Muscle layer of colon (tissue), 2 donors: ENCODE results near the gene INPP5E.
"Not testable (repeated sequence)": the region's sequence is repeated elsewhere in the genome, so short reads cannot be mapped to it uniquely, and the experiment has no call there.

ENCODE experiments used
- H3K27ac ChIP-seq: one replicate; pipeline ENCODE4 v1.7.0; 2013; ENCODE audit warnings: low read depth, mild to moderate bottlenecking, low read length, moderate library complexity
- H3K27me3 ChIP-seq, 2 donors: one replicate each; pipeline ENCODE4 v1.7.0; 2013; ENCODE audit warnings: low read length in 2 of 2, mild to moderate bottlenecking in 2 of 2; ENCODE audit not compliant: insufficient read depth in 2 of 2, control insufficient read depth in 1 of 2
- H3K36me3 ChIP-seq: one replicate; pipeline ENCODE4 v1.7.0; 2013; ENCODE audit warnings: mild to moderate bottlenecking, low read length; ENCODE audit not compliant: insufficient read depth
- H3K4me1 ChIP-seq: one replicate; pipeline ENCODE4 v1.7.0; 2013; ENCODE audit warnings: mild to moderate bottlenecking, low read length; ENCODE audit not compliant: insufficient read depth
- H3K4me3 ChIP-seq, 2 donors: one replicate each; pipeline ENCODE4 v1.7.0; 2013; ENCODE audit warnings: low read length in 2 of 2, low read depth in 1 of 2, mild to moderate bottlenecking in 1 of 2, moderate library complexity in 1 of 2
- H3K9ac ChIP-seq: one replicate; pipeline ENCODE4 v1.7.0; 2013; ENCODE audit warnings: low read length
- H3K9me3 ChIP-seq: one replicate; pipeline ENCODE4 v1.7.0; 2013; ENCODE audit warnings: mild to moderate bottlenecking, low read length
- donor health status: abdominal sarcoma.
- donor health status: Adenocarcinoma of cecum.

Gene INPP5E

DNA sequence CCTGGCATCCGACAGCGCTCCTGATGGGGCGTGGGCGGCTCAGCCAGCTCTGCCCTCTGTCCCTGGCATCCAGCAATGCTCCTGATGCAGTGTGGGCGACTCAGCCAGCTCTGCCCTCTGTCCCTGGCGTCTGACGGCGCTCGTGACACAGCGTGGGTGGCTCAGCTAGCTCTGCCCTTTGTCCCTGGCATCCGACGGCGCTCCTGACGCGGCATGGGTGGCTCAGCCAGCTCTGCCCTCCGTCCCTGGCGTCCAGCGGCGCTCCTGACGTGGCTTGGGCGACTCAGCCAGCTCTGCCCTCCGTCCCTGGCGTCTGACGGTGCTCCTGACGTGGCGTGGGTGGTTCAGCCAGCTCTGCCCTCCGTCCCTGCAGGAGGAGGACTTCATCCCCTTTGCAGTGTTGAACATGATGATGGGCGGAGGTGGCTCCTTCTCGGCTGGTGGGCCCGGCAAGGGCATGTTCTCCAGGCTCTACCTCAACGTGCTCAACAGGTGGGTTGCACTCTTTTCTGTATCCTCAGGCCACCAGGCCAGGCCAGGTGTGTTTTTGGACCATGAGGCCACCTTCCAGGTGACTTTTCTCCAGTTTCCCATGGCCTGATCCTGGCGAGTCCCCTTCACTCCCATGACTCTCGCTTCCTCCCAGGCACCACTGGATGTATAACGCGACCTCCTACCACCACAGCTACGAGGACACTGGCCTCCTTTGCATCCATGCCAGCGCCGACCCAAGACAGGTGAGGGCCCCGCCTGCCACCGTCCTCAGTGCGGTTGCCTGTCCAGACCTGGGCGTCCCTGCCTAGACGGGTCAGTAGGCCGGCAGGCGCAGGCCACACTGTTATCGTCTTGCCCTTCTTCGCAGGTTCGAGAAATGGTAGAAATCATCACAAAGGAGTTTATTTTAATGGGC is 21.2 kb downstream of the INPP5E start:
- no peak overlapping the region for H3K4me3 ChIP-seq
- peaks cover 85% of the 10 kb centered on the region for H3K36me3 ChIP-seq
- no peak overlapping the region for H3K9ac ChIP-seq
- H3K9me3 ChIP-seq = no peaks in the 10 kb centered on the region
- no peaks in the 10 kb centered on the region for H3K27me3 ChIP-seq
- H3K27ac ChIP-seq = no peak overlapping the region
- no peaks in the 10 kb centered on the region for H3K4me1 ChIP-seq

DNA sequence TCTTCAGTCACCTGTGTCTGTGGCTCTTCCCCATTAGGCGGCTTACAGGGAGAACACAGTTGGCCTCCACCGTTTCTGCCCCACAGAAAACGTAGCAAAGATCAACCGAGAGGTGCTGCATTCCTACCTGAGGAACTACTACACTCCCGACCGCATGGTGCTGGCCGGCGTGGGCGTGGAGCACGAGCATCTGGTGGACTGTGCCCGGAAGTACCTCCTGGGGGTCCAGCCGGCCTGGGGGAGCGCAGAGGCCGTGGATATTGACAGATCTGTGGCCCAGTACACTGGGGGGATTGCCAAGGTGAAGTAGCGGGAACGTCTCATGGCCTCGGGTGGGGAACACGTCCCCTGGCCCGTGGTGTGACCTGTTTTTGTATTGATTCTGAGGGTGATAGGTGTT is 22.7 kb downstream of the INPP5E start:
- peaks cover 83% of the 10 kb centered on the region for H3K36me3 ChIP-seq
- H3K9me3 ChIP-seq = no peaks in the 10 kb centered on the region

DNA sequence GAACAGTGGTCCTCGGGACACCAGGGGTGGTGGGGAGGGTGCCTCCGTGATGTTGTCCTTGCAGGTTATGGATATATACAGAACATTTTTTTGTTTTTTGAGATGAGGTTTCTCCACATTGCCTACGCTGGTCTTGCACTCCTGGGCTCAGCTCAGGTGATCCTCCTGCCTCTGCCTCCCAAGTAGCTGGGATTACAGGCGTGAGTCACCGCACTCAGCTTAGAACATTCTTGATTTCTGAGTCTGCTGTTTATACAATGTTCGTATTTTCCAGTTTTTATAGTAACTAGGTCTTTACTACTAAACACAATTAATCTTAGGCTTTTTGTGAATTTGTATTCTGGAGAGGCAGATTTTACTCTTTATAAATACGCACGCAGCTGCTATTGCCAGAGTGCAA is 23.2 kb downstream of the INPP5E start:
- H3K36me3 ChIP-seq = peaks cover 82% of the 10 kb centered on the region
- no peak overlapping the region for H3K27ac ChIP-seq
- H3K9me3 ChIP-seq = no peaks in the 10 kb centered on the region
- peaks cover 7% of the 10 kb centered on the region for H3K4me1 ChIP-seq
- no peak overlapping the region for H3K4me3 ChIP-seq
- no peaks in the 10 kb centered on the region for H3K27me3 ChIP-seq
- H3K9ac ChIP-seq = no peak overlapping the region

More for the DNA sequence above, 22.7 kb downstream of the INPP5E start:
- peaks cover 2% of the 10 kb centered on the region for H3K4me1 ChIP-seq
- no peak overlapping the region for H3K9ac ChIP-seq
- H3K27me3 ChIP-seq = no peaks in the 10 kb centered on the region
- H3K27ac ChIP-seq = no peak overlapping the region
- no peak overlapping the region for H3K4me3 ChIP-seq

DNA sequence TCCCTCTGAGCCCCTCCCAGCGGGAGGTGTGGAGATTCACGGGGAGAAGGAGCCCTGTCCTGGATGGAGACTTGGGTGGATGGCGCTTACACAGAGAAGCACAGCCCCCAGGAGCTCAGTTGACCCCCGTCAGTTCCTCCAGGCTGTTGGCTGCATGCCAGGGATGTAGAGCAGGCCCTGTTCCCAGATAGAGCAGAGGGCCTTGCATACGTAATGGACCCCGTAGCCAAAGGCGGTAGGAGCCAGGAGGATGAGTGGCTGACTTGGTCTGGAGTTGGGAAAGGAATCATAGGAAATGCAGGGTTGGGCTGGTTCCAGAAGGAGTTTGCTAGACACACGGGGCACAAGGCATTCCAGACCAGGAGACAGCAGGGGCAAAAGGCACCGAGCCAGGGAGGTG is 26.7 kb downstream of the INPP5E start:
- H3K9me3 ChIP-seq = no peaks in the 10 kb centered on the region
- H3K9ac ChIP-seq = no peak overlapping the region
- peaks cover 20% of the 10 kb centered on the region for H3K4me1 ChIP-seq
- no peaks in the 10 kb centered on the region for H3K27me3 ChIP-seq
- H3K4me3 ChIP-seq = no peak overlapping the region
- H3K36me3 ChIP-seq = peaks cover 53% of the 10 kb centered on the region
- no peak overlapping the region for H3K27ac ChIP-seq

DNA sequence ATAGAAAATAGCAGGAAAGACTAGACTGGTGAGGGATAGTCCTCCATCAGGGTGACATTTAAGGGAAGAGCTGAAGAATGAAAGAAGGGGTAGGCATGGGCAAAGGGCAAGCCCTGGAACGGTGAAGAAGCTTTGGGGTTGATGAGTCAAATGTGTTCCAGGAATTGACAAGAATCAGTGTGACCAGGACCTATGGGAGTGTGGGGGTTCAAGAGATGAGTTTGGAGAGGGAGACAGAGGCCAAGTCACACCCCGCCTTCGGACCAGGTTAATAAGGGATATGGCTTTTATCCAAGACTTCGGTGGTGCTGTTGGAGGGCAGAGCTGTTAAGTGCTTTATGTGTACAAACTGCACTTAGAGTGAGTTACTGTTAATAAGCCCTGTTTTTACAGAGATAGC is 28.3 kb downstream of the INPP5E start:
- H3K36me3 ChIP-seq = peaks cover 48% of the 10 kb centered on the region
- H3K4me3 ChIP-seq = peak overlapping the region; percentile 77 to 94
- no peaks in the 10 kb centered on the region for H3K27me3 ChIP-seq
- peak overlapping the region; percentile 50 for H3K9ac ChIP-seq
- peaks cover 20% of the 10 kb centered on the region for H3K4me1 ChIP-seq
- H3K27ac ChIP-seq = no peak overlapping the region
- no peaks in the 10 kb centered on the region for H3K9me3 ChIP-seq

DNA sequence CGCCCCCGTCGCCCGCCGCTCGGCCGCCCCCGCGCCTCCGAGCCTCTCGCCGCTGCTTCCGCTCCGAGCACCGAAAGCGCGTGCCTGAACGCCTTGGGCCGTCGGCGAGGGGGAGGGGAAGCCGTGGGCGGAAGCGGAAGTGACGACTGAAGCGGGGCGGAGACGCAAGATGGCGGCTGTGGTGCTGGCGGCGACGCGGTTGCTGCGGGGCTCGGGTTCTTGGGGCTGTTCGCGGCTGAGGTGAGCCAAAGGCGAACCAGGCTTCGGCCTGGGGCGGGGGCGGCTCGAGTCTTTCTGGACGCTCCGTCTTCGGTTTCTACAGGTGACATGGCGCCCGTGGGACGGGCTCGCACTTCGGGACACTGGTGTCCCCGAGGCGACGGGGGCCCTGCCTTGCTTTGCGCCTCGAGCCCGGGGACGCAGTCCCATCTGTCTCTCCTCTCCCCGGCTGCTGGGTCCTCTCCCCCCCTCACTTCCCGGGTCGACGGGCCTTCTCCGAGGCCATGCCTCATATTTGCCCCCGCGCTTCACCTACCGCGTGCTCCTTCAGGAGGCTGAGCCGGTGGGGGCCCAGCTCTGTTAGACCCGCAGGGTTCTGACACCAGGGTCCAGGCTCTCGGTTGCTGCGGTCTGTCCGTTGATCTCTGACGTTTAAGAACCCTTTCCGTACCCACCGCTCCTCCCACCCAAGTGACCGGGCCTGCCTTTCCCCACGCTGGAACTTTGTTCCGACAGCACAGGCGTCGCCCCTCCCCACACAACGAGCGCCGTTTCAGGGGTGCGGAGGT is 29.0 kb downstream of the INPP5E start, which contains the start of the genes ENTR1 and PMPCA:
ENTR1 (minus strand) TSS at position 115 of the 788 bp plus-strand sequence. CDS start 217 bp downstream, outside the sequence.
PMPCA (plus strand) TSS at position 159 of the 788 bp plus-strand sequence; CDS start at position 170, 11 bp downstream.
- H3K9ac ChIP-seq = peak within 1 kb of the TSS; percentile 50
- peaks cover 46% of the 10 kb centered on the region for H3K36me3 ChIP-seq

DNA sequence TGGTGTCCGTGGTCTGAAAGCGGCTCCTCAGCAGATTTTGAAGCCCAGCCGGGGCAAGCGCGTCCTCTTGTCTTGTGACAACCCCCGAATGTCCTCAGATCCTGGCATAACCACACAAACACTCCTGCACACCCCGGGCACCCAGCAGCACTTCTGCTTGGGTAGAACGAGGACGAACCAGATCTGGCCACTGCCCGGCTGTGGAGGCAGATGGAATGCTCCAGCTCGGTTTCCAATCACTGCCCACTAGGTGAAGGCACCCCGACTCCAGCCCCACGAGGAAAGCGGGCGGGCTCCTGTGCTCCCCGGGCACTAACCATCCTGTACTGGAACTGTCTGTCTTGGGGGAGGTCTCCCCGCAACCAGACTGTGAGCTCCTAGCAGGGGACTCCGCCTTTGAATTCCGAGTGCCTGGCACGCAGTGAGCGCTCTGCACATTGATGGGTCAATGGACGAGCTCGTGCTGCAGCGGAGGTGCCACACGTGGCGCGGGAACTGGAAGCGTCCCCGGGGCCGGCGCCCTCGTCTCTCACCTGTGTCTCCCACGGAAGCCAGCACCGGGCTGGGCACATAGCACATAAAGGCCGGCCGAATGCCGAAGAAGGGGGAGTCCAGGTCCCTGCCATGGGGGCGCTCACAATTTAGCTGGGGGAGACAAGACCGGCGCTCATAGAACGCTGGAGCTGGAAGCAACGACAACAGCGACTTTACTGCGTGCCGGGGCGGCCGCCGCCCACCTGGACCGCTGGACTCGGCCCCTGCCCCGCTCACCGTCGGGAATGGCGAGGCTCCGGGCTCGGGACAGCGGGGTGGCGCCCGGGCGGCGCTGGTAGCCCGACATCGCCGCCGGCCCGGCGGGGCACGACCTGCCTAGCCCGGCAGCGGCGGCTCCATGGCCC is 29.8 kb downstream of the INPP5E start:
- Histone ChIP-seq H3K36me3 (peaks cover 48% of the 10 kb centered on the region), H3K27ac (peak overlapping the region; percentile 35), H3K9me3 (no peaks in the 10 kb centered on the region), H3K27me3 (no peaks in the 10 kb centered on the region), H3K4me1 (peaks cover 20% of the 10 kb centered on the region), H3K4me3 (peak overlapping the region; percentile 78 to 85), H3K9ac (peak overlapping the region; percentile 21)

More for the DNA sequence above, 29.0 kb downstream of the INPP5E start, which contains the start of the genes ENTR1 and PMPCA:
- no peaks in the 10 kb centered on the region for H3K9me3 ChIP-seq
- H3K4me1 ChIP-seq = peaks cover 20% of the 10 kb centered on the region
- H3K27ac ChIP-seq = peak within 1 kb of the TSS; percentile 93
- H3K27me3 ChIP-seq = no peaks in the 10 kb centered on the region
- peak within 1 kb of the TSS; percentile 85 to 94 for H3K4me3 ChIP-seq

DNA sequence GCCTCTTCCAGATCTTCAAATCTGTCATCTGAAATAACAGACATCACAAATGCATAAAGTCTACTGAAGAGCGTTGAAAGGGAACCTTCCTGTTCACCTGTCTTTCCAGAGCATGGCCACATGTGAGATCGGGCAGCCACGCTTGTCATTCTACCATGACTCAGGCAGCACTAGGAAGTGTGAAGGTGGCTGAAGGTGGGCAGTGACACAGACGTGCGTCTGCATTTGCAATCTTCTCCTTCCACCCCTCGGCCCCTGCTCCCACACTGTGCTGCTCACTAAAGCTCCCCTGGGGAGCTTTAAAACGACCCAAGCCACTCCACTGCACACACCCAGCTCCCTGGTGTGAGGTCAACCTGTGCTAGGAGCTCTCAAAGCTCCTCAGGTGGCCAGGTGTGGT is 31.7 kb downstream of the INPP5E start:
- peaks cover 42% of the 10 kb centered on the region for H3K36me3 ChIP-seq
- H3K9ac ChIP-seq = no peak overlapping the region
- H3K27me3 ChIP-seq = no peaks in the 10 kb centered on the region

DNA sequence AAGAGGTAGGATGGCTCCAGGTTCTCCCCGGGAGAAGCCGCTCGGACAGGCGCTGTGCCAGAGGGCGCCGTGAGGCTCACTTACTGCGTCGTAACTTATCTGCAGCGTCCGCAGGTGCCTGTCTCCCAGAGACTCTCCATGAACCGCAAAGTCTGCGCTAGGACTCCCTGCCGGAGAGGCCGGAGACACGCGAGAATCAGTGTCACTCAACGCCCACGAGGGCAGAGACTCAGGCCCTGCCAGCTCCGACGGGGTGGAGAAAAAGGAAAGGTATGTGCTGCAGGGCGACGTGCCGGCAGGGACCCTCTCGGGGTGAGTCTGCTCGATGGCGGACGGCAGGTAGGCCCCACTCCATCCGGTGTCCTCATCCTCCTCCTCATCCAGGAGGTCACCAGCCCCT is 32.6 kb downstream of the INPP5E start:
- H3K36me3 ChIP-seq = peaks cover 39% of the 10 kb centered on the region
- H3K27ac ChIP-seq = not testable (repeated sequence)

More for the DNA sequence above, 31.7 kb downstream of the INPP5E start:
- no peaks in the 10 kb centered on the region for H3K9me3 ChIP-seq
- no peak overlapping the region for H3K27ac ChIP-seq
- no peak overlapping the region for H3K4me3 ChIP-seq
- H3K4me1 ChIP-seq = peaks cover 20% of the 10 kb centered on the region

DNA sequence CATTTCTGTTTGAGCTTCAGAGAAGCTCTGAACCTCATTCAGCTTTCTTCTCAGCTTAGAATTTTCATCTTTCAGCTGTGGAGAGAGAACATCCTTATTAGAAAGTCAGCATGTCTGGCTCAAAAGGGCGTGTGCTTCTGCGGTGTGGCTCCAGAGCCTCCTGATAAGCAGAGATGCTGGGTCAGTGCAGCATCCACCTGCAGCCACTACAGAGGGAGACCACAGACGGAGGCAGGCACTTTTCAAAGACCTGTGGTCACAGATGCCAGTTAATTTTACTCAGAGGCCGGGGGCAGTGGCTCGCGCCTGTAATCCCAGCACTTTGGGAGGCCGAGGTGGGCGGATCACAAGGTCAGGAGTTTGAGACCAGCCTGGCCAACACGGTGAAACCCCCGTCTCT is 33.7 kb downstream of the INPP5E start:
- peaks cover 37% of the 10 kb centered on the region for H3K36me3 ChIP-seq
- H3K27ac ChIP-seq, H3K27me3 ChIP-seq, H3K9ac ChIP-seq, H3K9me3 ChIP-seq, H3K4me3 ChIP-seq, H3K4me1 ChIP-seq: not testable (repeated sequence)

More for the DNA sequence above, 32.6 kb downstream of the INPP5E start:
- peaks cover 20% of the 10 kb centered on the region for H3K4me1 ChIP-seq
- H3K9me3 ChIP-seq, H3K27me3 ChIP-seq, H3K9ac ChIP-seq, H3K4me3 ChIP-seq: not testable (repeated sequence)
